ENCODE data around the gene UBL4B.

Gene UBL4B, protein sequence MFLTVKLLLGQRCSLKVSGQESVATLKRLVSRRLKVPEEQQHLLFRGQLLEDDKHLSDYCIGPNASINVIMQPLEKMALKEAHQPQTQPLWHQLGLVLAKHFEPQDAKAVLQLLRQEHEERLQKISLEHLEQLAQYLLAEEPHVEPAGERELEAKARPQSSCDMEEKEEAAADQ

GRCh38 chr1:110112143-110112542 lies at the start of gene UBL4B:
Gene UBL4B (plus strand): TSS chr1:110112443. CDS start chr1:110112535, 92 bp downstream.
- Histone ChIP-seq H3K4me3 (ENCODE audit: low read depth, low read length) (no peak within 1 kb of the TSS), H3K27ac (no peak within 1 kb of the TSS), H3K27me3 (replicated peaks) (no peaks in the 10 kb centered on the region), H3K36me3 (replicated peaks) (no peaks in the 10 kb centered on the region)
- no peak for DNase-seq
- TF ChIP-seq, protein P1, sequence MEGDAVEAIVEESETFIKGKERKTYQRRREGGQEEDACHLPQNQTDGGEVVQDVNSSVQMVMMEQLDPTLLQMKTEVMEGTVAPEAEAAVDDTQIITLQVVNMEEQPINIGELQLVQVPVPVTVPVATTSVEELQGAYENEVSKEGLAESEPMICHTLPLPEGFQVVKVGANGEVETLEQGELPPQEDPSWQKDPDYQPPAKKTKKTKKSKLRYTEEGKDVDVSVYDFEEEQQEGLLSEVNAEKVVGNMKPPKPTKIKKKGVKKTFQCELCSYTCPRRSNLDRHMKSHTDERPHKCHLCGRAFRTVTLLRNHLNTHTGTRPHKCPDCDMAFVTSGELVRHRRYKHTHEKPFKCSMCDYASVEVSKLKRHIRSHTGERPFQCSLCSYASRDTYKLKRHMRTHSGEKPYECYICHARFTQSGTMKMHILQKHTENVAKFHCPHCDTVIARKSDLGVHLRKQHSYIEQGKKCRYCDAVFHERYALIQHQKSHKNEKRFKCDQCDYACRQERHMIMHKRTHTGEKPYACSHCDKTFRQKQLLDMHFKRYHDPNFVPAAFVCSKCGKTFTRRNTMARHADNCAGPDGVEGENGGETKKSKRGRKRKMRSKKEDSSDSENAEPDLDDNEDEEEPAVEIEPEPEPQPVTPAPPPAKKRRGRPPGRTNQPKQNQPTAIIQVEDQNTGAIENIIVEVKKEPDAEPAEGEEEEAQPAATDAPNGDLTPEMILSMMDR (IDR thresholded peaks at IDR 0.05; ENCODE audit: low read depth, low read length, missing control alignments): no peak
- in situ Hi-C loops (cut with HindIII; ENCODE audit: low pct_ligation_motif_present, low sequenced_read_pairs): no loop called here

DNA sequence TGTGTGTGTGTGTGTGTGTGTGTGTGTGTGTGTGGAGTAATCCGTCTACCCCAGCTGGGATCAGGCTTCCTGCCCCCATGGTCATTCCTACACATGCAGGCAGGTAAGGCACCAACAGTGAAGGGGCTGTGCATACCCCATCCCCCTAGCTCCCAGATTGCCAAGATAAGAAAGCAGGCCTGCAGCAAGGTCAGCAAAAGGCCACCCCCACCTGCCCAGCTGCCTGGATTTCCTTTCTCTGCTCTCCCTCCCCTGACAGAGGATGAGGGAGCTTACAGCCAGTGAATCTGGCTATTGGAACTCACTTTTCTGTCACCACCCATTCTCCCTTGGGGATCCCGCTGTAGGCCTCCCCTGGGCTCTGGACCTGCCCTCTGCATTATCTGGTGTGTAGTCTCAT lies 49.6 kb upstream of the UBL4B start:
- H3K27ac ChIP-seq: no peak overlapping the region
- TF ChIP-seq, protein P1 (IDR thresholded peaks at IDR 0.05; ENCODE audit: low read depth, low read length, missing control alignments): no peak
- H3K27me3 ChIP-seq (replicated peaks): peaks cover 11% of the 10 kb centered on the region
- in situ Hi-C loops (cut with HindIII; ENCODE audit: low pct_ligation_motif_present, low sequenced_read_pairs): no loop called here
- H3K36me3 ChIP-seq (replicated peaks): peaks cover 8% of the 10 kb centered on the region
- no peak overlapping the region for H3K4me3 ChIP-seq (ENCODE audit: low read depth, low read length)
- DNase-seq: no peak

DNA sequence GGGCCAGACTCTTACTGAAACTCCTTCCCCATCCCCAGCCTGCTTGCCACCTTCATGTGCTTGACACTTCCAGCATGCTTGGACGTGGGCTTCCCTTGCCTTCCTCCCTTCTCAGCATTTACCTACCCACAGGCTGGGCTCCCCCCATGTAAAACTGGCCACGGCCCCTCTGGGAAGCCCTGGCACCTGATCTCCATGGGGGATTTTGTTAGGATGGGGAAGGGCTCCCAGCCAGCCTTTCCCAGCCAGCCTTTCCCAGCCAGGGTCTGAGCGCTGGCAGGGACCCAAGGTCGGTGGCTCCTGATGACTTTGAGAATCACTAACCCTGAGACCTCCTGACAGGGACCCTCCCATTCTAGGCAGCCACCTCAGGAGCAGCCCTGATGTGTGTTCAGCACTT lies 48.5 kb upstream of the UBL4B start:
- no peak overlapping the region for H3K27ac ChIP-seq
- no peak overlapping the region for H3K4me3 ChIP-seq (ENCODE audit: low read depth, low read length)
- peaks cover 2% of the 10 kb centered on the region for H3K36me3 ChIP-seq (replicated peaks)
- in situ Hi-C loops (cut with HindIII; ENCODE audit: low pct_ligation_motif_present, low sequenced_read_pairs): no loop called here
- DNase-seq: no peak
- peaks cover 21% of the 10 kb centered on the region for H3K27me3 ChIP-seq (replicated peaks)
- TF ChIP-seq, protein P1 (IDR thresholded peaks at IDR 0.05; ENCODE audit: low read depth, low read length, missing control alignments): no peak

GRCh38 chr1:110064576-110065337 lies 47.5 kb upstream of the UBL4B start:
- TF ChIP-seq, protein P1 (IDR thresholded peaks at IDR 0.05; ENCODE audit: low read depth, low read length, missing control alignments): no peak
- Histone ChIP-seq H3K36me3 (replicated peaks) (no peaks in the 10 kb centered on the region), H3K27me3 (replicated peaks) (peaks cover 31% of the 10 kb centered on the region), H3K27ac (no peak overlapping the region), H3K4me3 (ENCODE audit: low read depth, low read length) (no peak overlapping the region)
- in situ Hi-C loops (cut with HindIII; ENCODE audit: low pct_ligation_motif_present, low sequenced_read_pairs): no loop called here
- DNase-seq: no peak

- peaks cover 40% of the 10 kb centered on the region for H3K27me3 ChIP-seq (replicated peaks)
- in situ Hi-C loops (cut with HindIII; ENCODE audit: low pct_ligation_motif_present, low sequenced_read_pairs): no loop called here
- TF ChIP-seq, protein P1 (IDR thresholded peaks at IDR 0.05; ENCODE audit: low read depth, low read length, missing control alignments): no peak
- no peak for DNase-seq
- no peak overlapping the region for H3K27ac ChIP-seq
- no peaks in the 10 kb centered on the region for H3K36me3 ChIP-seq (replicated peaks)
- H3K4me3 ChIP-seq (ENCODE audit: low read depth, low read length): no peak overlapping the region
Observed at GRCh38 chr1:110065841-110066240, 46.4 kb upstream of the UBL4B start.
